ENCODE measurements around the gene ALKBH4.

GRCh38 chr7:102456327-102456726, 8.3 kb downstream of the ALKBH4 start:
- TF ChIP-seq CTCF (IDR thresholded peaks at IDR 0.05) (no peak), POLR2AphosphoS5 (IDR thresholded peaks at IDR 0.05) (no peak)

Measured in sigmoid colon (tissue), 4 donors.